Peyer's patch (tissue), 4 donors: ENCODE data around the gene DAB1.

Experiments used
- POLR2A ChIP-seq, 2 donors: fragments of 450-650 bp; IDR thresholded peaks; one replicate each; pipeline ENCODE4 v1.5.1; 2017; ENCODE audit warnings: antibody characterized with exemption in 2 of 2, mild to moderate bottlenecking in 2 of 2, moderate library complexity in 2 of 2
- TF ChIP-seq, protein P1 (sequence below), 6 experiments: fragments of 450-650 bp in 4 of 6; fragments of 200-600 bp in 2 of 6; sonication (generic) in 1 of 6; IDR thresholded peaks; one replicate each; pipeline ENCODE4 v1.5.1; 2017 to 2019; ENCODE audit warnings: antibody characterized with exemption in 6 of 6, mild to moderate bottlenecking in 3 of 6, moderate library complexity in 1 of 6

DNA sequence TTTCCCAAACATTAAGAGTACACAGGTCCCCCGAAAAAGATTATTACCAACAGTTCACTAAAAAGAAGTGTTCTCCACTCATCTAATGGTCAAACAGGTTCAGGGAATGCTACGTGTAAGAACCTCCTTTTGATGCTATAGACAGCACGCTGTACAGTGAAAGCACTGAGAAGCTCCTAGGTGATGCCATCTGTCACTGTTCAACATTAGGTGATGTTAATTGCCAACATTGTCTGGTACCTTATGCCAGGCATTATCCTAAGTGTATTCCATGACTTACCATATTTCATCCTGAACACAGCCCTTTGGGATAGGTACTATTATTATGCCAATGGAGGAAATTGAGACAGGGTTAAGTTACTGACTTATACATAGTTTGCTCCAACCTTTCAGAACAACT lies 82.1 kb downstream of the DAB1 start:
- TF ChIP-seq, protein P1, sequence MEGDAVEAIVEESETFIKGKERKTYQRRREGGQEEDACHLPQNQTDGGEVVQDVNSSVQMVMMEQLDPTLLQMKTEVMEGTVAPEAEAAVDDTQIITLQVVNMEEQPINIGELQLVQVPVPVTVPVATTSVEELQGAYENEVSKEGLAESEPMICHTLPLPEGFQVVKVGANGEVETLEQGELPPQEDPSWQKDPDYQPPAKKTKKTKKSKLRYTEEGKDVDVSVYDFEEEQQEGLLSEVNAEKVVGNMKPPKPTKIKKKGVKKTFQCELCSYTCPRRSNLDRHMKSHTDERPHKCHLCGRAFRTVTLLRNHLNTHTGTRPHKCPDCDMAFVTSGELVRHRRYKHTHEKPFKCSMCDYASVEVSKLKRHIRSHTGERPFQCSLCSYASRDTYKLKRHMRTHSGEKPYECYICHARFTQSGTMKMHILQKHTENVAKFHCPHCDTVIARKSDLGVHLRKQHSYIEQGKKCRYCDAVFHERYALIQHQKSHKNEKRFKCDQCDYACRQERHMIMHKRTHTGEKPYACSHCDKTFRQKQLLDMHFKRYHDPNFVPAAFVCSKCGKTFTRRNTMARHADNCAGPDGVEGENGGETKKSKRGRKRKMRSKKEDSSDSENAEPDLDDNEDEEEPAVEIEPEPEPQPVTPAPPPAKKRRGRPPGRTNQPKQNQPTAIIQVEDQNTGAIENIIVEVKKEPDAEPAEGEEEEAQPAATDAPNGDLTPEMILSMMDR (IDR thresholded peaks at IDR 0.05), result no peak
- no peak for TF ChIP-seq POLR2A (IDR thresholded peaks at IDR 0.05)
